Hematopoietic multipotent progenitor cell treated with erythropoietin and hydrocortisone succinate and interleukin-3 and kit ligand, for 15 days (in vitro differentiated cells): ENCODE measurements around the gene PRKAR1B.

Experiments
- DNase-seq: peaks from one replicate; pipeline ENCODE4 v3.0.0-alpha.2; 2015; ENCODE audit warnings: low spot score

Gene PRKAR1B

DNA sequence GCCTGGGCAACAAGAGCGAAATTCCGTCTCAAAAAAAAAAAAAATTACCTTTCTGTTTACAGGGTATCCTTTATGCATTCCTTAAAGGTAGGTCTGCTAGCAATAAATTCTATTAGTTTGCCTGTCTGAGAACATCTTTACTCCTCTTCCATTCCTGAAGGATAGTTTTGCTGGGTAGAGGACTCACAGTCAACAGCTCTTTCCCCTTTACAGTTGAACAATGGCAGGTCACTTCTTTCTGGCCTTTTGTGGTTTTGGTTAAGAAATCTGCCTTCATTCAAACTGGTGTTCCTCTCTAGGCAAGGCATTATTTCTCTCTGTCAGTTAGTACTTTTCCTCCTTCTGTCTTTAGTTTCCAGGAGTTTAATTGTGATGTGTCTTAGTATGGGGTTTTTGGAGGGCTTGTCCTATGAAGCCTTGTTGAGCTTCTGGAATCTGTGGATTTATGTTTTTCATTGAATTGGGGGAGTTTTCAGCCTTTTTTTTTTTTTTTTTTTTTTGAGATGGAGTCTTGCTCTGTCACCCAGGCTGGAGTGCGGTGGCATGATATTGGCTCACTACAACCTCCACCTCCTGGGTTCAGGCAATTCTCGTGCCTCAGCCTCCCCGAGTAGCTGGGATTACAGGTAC, 5.3 kb downstream of the PRKAR1B start:
- DNase-seq, result no peak

DNA sequence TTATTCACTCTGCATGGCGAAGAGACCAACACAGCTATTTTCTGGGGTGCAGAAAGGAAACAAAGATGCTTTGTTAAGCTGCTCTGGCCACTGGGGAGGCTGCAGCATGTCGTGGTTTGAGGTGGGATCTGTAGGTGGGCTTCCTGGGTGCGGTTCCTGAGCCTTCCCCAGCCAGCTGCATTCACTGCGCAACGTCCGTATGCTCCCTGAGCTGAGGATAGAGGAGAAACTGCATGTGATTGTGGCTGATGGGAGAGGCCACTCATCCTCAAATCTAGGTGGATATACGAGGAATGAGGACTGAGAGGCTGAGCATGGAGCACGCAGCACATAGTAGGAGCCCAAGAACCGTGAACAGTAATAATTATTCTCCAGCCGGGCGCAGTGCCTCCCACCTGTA, 10.4 kb downstream of the PRKAR1B start:
- DNase-seq, result no peak

DNA sequence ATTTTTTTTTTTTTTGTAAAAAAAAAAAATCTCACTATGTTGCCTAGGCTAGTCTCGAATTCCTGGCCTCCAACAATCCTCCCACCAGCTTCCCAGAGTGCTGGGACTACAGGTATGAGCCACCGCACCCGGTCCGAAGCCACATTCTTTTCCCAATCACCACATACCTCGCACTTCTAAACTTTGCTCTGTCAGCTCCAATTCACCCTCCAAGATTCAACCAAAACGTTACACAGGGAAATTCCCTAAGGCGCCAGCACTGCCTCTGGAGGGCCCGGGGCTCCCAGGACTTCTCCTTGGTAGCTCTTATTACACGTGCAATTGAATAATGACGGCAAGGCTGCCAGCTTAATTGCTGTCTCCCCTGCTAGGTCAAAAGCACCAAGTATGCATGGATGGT, 10.9 kb downstream of the PRKAR1B start:
- DNase-seq, result no peak

DNA sequence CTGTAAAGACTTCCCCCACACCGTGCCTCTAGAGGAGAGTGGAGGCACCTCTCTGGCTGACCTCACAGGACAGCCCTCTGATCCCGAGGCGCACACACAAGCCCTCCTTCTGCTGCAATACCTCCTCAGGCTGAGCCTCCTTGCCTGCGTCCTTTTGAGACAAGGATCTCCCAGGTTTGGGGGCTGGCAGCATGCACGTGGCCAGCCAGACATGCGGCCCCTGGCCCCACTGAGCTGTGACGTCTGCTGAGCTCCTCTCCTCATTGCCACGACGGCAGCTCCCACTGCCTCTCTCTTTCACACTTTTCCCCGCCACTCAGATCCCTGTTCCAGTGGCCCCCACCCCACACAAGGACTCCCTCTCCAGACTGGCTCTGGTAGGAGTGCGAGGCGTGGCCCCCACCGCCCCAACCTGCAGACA, 12.8 kb downstream of the PRKAR1B start:
- no peak for DNase-seq

DNA sequence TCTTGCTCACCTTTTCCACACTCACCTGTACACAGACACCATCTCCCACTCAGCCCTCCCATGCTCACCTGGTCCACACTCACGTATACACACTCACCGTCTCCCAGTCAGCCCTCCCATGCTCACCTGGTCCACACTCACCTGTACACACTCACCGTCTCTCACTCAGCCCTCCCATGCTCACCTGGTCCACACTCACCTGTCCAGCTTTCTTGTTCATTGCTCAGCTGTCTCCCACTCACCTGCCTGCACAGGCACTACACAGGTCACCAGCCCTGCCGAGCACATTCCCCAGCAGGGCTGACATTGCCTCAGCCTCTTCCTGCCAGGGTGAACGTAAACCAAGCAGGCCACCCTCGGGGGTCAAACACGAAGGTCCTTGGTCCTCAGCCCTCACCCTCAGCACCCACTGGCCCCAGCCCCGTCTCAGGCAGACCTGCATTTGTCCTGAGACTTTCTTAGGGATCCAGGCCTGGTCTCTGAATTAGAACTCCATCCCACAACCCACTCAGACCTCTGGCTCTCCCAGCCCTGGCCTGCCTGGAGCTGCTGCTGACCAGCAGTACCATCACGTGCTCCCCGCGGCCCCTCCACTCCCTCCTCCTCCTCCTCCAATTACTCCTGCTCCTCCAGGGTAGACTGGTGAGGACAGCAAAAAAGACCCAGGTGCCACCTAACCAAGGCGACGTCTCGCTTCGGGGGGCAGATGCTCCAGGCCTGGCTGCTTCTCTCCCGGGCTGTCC, 13.4 kb downstream of the PRKAR1B start:
- DNase-seq, result no peak

DNA sequence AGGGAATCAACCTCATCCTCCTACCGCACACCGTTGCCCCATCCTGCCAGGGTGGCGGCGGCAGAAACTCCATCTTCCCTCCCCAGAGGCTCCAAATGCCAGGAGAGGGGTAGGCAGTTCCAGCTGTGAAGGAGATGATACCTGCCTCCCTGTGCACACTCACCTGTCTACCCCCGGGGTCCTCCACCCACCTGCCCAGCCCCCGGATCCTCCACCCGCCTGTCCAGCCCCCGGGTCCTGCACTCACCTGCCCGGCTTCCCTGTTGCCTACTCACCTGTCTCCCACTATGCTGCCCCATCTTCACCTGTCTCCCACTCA, 14.0 kb downstream of the PRKAR1B start:
- DNase-seq, result no peak

DNA sequence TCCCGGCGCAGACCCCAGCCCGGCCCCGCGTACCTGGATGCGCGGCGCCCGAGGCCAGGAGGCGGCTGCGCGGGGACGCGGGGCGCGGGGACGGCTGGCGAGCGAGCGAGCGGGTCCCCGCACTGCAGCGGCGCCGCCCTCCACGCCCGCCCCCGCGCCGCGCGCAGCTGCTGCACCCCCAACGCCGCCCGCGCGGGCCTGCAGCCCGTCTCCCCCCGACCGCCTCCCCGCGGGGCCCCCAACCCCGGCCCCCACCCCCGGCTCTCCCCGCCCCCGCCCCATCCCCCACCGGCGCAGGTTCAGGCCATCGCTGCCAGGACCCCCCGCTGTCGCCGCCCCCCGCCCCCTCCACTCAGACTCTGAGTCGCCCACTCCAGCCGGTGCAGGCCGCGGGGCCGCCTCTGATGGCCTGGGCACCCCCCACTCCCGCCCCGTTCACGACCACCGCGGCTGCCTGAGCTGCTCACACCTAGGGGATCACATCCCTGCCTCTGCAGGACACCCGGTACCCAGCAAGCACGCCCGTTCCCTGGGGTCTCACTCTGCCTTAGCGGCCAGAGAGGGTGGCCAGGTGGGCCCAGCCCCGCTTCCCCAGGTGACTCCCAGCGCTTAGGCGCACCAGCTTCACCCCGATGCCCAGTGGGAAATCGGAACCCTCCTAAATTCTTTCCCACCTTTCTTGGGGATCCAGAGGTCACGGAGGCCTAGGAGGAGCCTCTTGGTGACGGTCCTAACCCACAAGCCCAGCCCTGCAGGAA, 14.5 kb downstream of the PRKAR1B start:
- DNase-seq, result no peak

DNA sequence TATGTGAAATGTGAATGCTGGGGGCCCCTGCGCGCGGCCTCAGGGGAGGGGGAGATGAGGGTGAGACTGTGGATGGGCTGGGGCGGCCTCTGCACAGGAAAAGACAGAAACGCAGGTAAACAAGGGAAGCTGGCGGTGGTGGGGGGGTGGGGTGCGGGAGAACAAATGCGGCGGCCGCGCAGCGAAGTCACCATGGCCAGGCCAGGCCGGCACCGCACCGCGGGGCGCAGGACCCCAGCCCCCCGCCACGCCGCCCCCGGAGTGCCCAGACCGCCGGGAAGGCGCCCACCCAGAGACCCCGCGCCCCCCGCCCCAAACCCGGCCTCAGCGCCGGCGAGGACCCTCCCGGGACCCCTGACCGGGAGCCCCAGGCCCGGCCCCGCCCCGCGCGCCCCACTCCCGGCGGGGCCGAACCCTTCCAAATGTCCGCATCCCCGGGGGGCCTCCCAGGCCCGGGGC, 15.1 kb downstream of the PRKAR1B start:
- no peak for DNase-seq

DNA sequence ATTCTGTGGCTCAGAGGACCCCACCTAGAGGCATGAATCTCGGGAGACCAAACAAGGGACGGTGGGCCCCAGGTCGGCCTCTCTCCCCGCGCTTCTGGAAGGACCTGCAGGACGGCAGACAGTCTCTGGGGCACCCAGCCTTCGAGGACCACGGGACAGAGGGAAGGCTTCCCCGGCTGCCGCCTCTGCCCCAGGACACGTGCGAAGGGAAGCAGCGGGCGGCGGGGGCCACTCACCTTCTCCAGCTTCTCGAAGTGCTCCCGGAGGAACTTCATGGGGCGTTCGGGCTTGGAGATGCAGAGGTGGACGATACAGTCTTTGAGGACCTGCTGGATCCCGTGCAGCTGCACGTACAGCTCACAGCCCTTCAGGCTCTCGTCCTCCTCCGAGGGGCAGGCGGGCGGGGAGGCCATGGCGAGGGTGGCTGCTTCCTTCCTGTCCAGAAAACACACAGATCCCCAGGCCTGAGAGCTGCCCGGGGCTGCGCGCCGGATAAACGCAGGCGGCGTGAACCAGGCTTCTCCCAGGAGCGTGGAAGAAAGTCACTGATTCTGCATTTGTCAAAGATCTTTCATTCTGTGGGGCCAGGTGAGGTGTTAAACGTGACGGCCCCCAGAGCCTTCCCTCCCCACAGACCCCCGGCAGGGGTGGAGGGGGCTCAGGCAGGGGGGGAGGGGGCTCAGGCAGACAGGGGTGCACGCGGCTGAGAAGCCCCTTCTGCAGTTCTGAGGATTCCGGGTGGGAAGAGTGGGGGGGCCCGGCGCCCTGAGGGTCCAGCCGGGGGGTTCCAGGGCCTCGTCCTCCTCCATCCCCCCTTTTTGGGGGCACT, 15.8 kb downstream of the PRKAR1B start:
- no peak for DNase-seq

DNA sequence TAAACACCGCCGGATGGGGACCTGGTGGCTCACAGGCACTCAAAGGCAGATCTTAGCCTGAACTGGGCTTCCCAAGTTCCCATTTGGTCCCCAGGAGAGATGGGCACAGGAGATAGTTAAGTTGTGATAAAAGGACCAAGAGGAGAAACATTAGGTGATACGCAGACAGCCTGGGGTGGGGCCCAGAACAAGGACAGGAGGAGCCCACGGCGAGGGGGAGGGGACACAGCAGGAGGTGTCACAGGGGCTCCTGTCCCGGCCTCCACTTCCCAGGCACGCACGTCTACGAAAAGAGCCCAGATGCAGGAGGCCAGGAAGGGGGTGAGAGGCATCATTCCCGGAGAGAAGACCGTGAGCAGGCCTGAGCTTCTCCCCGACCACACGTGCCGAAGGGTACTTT, 16.9 kb downstream of the PRKAR1B start:
- no peak for DNase-seq

DNA sequence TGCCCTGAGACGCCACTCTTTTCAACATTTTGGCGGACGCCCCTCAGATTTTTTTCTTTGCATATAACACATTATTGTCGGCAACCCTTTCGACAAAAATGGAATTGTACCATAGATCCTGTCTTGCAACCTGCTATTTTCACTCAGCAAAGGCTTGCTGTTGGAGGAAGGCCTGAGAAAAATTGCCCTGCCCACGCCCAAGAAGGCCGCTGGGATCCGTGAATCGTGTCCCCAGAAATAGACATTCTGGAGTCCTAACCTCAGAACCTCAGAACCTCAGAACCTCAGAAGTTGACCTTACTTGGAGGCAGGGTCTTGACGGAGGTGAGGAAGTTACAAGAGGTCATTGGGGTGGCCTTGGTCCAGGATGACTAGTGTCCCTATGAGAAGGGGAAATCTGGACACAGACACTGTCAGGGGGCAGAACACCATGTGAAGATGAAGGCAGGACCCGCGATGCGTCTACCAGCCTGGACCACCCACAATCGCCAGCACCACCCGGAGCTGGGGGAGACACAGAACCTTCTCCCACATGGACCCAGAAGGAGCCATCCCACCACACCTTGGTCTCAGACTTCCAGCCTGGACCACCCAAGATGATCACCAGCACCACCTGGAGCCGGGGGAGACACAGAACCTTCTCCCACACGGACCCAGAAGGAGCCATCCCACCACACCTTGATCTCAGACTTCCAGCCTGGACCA, 19.6 kb downstream of the PRKAR1B start:
- no peak for DNase-seq

DNA sequence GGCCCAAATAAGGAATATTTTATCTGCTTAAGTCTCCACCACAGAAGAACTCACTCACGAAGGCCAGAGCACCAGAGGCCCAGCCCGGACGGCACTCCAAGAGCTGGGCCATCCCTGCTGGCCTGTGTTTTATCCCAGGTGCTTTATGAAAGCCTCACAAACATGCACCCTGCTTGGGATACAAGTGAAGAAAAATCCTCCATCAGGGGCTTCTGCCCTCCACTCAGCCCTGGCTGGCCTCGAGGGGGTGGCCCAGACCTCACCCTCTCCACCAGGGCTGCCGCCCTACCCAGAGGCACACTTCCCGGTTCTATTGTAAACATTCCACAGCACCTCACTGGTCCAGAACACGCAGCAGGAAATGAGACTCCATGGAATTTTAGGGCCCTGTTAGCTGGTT, 20.4 kb downstream of the PRKAR1B start:
- DNase-seq, result no peak

DNA sequence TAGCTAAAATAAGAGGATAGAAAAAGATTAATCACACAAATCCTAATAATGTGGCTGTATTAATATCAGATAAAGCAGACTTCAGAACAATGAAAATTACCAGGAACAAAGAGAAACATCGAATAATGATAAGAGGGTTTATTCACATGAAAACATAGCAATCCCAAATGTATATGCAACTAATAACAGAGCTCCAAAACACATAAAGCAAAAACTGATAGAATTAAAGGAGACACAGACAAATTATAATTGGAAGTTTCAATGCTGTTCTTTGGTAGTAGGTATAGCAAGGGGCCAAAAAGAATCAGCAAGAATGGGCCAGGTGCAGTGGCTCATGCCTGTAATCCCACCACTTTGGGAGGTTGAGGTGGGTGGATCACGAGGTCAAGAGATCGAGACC, 24.0 kb downstream of the PRKAR1B start:
- DNase-seq, result no peak

DNA sequence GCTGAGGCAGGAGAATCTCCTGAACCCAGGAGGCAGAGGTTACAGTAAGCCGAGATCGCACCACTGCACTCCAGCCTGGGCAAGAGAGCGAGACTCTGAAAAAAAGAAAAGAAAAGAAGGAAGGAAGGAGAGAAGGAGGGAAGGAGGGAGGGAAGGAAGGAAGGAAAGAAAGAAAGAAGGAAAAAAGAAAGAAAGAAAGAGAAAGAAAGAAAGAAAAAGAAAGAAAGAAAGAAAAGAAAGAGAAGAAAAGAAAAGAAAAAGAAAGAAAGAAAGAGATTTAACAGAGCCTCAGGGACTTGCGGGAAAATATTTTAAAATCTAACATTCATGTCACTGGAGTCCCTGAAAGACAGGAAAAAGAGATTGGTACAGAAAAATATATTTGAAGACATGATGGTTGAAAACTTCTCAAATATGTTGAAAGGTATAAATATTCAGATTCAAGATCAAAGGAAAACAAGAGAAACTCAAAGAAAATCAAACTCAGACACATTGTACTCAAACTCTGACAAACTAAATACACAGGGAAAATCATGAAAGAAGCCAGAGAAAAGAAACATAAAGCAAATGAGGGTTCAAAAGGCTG, 25.9 kb downstream of the PRKAR1B start:
- no peak for DNase-seq

DNA sequence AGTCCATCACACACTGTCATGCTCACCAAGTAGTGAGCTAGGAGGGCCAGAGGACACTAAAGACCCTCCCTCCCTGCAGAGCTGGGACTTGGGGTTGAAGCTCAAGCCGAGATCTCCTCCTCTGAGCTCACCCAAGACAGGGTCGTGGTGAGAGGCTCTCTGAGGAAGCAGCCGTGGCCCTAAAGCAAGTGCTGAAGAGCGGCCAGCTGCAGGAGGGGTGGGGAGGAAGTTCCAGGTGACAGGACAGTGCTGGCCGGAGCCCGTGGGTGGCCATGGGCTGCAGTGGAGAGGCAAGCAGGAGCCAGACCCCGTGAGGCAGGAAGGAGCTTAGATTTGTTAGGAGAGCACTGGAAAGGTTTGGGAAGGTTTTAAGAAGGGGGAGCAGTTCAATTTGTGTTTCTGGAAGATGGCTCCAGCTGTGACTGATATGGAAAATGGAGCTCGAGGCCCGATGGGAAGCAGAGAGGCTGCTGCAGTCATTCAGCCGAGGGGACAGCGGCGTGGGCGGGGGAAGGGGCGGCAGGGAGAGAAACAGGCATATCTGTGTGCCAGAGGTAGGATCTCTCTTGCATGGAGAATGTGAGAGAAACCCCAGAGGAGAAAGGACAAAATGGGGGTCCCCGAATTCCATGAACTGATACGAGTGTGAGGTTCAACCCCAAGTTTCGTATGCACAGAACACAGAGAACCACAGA, 27.5 kb downstream of the PRKAR1B start:
- no peak for DNase-seq

DNA sequence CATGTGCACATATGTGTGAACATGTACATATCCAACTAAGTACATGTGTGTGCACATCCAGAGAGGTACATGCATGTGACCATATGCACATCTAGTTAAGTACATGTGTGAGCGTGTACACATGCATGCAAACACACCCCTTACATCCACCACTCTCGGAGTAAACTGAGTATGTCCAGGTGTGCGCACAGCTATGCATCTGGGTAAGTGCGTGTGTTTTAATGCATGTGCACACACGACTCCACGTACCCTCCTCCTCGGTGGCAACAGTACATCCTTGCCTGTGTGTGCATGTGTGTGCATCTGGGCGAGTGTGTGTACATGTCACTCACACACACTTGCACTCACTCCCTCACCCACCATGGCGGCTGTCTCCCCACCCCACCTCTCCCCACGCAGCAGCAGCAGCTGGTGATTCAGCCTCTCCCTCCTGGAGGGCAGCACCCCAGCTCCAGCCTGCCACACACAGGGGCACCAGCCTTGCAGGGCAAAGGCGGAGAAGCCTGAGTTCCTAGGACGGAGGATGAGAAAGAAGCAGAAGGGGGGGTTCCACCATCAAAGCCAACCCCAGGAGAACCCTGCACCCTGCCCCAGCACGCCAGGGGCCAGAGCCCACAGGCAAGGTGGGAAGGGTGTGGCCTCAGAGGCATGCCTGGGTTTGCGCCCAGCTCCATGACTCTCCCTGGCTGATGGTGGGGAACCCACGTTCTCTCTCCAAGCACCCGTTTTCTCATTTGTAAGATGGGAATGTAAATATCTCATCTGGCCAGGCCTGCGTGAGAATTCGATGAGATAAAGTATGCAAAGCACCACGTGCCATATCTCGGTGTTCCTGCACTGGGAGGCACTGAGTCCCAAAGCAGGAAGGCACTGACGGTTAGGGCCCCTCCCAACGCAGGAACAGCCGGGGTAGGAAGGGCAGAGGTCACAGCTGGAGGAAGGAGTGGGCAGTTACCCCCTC, 28.3 kb downstream of the PRKAR1B start:
- peak; percentile 11 for DNase-seq

DNA sequence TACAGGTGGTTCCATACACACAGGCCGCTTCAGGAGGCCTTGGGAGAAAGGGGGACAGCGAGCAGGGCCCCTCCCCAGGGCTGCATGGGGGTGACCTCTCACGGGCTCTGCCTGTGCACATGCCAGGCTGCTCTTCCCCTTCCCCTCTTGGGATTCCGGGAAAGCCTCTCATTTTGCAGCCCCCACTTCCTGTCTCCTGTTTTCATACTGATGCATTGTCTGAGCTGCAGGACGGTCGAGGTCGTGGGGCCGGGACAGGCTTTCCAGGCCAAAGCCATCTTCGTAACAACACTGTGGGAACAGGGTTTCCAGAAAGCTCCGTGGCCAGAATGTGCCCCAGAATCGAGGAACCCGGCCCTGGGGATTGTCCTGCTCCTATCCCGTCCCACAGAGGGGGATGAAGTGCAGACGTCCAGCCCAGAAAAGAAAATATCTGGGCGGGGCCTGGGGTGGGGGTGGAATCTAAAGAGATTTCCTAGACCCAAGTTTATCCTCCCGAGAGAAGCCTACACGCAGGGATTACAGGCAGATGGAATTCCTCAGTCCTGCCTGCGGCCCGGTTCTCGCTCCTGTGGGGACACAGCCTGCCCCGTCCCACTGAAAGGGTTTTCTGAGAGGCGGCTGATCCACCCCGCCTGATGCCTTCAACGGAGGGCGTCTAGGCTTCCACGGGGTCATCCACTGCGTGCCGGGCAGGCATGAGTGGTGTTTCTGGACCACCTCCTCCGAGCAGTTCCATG, 30.1 kb downstream of the PRKAR1B start:
- DNase-seq, result no peak

DNA sequence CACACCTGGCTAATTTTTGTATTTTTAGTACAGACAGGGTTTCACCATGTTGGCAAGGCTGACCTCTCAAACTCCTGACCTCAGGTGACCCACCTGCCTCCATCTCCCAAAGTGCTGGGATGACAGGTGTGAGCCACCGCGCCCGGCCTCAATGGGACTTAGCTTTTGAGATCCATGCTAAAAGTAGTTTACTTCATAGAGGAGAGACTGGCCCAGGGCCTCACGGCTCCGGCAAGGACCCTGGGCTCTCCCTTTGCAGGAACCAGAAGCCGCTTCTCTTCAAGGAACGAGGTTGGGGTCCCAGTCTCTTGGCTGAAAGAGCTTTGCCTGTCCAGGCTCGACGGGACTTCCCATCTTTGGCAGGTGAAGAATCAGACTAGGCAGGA, 30.7 kb downstream of the PRKAR1B start:
- DNase-seq, result no peak

DNA sequence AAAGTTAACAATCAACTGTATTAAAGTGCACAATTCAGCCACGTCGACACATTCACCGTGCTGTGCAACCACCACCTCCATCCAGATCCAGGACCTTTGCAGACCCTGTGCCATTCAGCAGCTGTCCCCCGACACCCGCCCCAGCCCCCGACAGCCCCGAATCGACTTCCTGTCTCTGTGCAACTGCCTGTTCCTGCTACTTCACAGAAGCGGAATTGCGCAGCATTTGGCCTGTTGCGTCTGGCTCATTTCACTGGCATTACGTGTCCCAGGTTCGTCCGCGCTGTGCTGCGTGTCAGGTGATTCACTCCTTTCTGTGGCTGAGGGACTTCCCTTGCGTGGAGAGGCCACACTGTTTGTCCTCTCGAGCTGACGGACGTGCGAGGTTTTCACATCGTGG, 33.8 kb downstream of the PRKAR1B start:
- DNase-seq, result no peak
